Right renal pelvis (tissue), 4 donors: ENCODE data around the gene NID1. TPM values are rescaled to one million over a fixed set of nuclear protein-coding genes. Genes with fewer than 3 reads are reported as not detected.

Experiments used
- DNase-seq, 4 donors: peaks; one replicate each; pipeline ENCODE4 v3.0.0-alpha.2; 2013; ENCODE audit warnings: low read depth in 4 of 4, low spot score in 3 of 4, missing footprints in 1 of 4
- polyA plus RNA-seq, 4 donors: library from polyadenylated mRNA; unstranded; fragments of 120-200 nt; gene quantifications; one replicate each; pipeline ENCODE4 v1.2.1, GENCODE V29; 2013; ENCODE audit not compliant: insufficient read length in 4 of 4

Gene NID1
- polyA plus RNA-seq, 4 donors: 190 to 219 (median 207) TPM

DNA sequence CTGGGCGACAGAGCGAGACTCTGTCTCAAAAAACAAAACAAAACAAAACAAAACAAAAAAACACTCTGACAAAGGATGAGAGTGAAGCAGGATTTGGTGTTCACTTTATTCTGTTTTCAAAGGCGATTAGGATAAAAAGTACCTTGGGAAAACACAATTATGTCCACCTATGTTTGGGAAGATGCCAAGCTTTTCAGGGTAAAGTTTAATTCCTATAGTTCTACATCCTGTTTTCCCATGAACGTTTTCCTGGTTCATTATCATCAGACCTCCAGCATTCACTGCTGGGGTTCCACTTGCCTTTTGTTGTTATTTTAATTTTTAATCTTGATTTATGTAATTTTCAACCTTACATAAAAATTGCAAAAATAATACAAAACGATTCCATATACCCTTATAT is 4.9 kb upstream of the NID1 start:
- no peak for DNase-seq

GRCh38 chr1:236067854-236068454 is 3.1 kb upstream of the NID1 start:
- no peak for DNase-seq

GRCh38 chr1:236066828-236067386 is 2.0 kb upstream of the NID1 start:
- no peak for DNase-seq

GRCh38 chr1:236066054-236066453 is 1.2 kb upstream of the NID1 start:
- DNase-seq: no peak

GRCh38 chr1:236065509-236066005 is 667 bp upstream of the NID1 start:
- DNase-seq: no peak

DNA sequence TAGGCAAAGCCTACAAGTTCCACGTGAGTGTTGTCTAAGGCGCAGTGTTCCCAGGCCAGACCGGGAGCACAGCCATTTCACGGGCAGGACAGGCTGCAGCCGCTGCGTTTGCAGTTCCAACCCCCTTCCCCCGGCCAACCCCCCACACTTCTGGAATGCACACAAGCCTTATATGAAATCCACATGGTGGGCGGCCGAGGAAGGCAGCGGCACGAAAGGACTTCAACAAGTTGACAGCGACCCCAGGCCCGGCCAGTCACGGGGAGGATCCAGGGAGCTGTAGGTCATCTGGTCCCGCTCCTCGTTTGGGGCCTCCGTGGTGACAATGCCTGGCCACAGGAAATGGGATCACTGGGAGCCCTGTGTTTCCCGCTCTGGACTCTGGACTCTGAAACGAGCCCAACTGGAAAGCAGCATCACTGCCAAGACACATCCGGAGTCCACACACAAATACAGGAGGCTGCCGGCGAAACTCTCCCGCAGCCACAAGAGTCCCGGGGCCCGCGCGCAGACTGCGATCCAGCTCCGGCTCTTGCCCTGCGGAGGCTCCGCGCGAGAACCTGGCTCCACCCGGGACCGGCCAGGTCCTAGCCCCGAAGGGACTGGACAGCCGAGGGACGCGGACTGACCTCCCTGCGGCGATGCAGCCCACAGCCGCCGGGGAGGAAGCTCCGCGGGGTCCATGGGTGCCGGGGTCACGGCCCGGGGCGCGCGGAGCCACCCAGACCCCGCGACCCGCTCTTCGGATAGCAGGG is 794 bp downstream of the NID1 start:
- DNase-seq: no peak

GRCh38 chr1:236063551-236063918 is 1.4 kb downstream of the NID1 start:
- DNase-seq: no peak

GRCh38 chr1:236060286-236060685 is 4.6 kb downstream of the NID1 start:
- DNase-seq: no peak

GRCh38 chr1:236059011-236059410 is 5.9 kb downstream of the NID1 start:
- DNase-seq: no peak

DNA sequence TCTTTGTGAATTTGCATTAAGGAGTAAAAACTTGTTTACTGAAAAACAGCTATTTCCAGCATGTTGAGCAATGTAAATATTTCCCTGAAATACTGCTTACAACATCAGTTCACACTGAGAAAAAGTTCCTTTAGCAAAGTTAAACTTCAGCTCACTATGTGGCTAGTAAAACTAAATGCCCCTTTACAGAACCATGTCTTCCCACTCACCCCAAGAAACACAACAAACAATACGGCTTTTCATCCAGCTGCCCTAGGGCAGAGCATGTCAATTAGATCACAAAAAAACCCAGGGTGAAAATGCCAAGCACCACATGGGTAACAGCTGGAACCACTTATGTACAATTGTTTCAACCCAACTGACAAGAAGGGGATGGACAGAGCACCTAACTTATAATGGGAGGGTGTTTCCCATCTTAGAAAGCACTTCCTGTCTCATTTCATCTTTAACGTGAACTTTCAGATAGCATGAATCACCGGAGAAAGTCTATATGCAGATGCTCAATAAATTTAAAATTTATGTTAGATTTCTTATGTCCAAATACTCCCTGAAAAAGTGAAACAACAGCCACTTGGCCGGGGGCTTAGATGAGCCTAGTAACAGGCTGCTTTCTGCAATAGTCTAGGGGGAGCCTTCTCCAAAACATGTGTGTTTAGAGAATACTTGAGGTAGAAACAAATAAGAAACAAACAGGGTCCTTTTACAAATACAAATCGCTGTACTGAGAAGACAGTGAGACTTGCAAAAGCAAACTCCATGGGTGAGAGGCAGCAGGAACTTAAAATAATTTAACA is 6.6 kb downstream of the NID1 start:
- DNase-seq: no peak

- no peak for DNase-seq
These were observed 7.3 kb downstream of the NID1 start for GRCh38 chr1:236057546-236057945.

- no peak for DNase-seq
These were observed 12.5 kb downstream of the NID1 start for GRCh38 chr1:236052232-236052993.

GRCh38 chr1:236051242-236051791 is 13.6 kb downstream of the NID1 start:
- DNase-seq: no peak

- no peak for DNase-seq
These were observed 19.1 kb downstream of the NID1 start for GRCh38 chr1:236045771-236046170.

DNA sequence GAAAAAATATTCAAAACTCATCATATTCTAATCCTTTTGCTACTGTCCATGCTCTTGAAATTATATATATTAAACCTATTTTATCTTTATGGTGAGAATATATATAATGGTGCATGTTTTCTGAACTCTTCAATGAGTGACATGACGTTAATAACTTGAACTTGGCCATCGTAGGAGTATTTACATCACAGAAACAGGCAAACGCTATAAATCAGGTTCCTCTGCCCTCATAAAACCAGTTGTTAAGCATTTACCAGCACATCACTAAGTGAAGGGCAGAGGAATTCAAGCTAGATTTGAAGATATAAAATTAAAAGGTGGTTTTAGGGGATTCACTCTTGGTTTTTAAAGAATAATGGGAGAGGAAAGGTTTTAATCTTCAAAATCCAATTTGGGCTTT is 20.5 kb downstream of the NID1 start:
- DNase-seq: no peak

DNA sequence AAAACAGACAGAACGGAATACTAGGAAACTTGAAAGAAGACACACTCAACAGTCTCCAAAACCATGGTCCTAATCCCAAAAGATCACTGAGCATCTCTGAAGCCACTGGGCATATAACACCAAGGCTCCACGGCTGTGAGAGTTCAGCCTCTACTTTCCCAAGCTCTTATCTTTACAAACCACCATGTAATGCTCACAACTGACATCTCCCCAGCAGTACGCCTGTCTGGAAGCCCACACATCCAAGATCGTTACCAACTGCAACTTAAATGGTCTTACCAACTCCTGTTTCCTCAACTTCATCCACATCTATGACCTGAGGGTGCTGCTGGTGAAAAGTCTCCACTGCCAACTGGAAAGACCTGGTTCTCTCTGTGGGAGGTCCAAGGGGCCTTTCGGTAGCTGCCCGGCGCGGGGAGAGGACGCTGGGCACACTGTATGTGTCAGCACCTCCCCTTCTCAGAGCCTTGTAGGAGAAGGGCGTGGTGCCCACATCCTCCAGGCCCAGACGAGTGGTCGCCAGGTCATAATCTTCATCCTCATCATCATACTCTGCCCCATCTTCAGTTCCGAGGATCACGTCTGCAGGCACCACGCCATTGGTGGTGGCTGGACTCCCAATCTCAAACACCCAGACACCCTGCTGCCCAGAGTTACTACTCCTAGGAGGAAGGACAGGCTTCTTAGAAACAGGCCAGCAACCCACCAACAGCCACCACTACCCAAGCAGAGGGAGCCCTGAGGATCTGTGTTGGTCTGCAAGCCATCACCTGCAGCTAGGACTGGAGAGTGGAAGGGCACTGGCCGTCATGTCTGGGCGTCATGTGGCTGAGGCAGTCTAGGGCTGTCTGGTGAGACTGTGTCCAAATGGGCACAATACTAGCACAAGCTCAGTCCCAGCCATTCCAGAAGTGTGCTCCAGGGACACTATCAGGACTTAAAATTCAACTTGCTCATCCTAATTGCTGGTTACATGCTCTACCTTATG is 23.0 kb downstream of the NID1 start:
- no peak for DNase-seq

- DNase-seq: no peak
These were observed 24.9 kb downstream of the NID1 start for GRCh38 chr1:236039740-236040685.

DNA sequence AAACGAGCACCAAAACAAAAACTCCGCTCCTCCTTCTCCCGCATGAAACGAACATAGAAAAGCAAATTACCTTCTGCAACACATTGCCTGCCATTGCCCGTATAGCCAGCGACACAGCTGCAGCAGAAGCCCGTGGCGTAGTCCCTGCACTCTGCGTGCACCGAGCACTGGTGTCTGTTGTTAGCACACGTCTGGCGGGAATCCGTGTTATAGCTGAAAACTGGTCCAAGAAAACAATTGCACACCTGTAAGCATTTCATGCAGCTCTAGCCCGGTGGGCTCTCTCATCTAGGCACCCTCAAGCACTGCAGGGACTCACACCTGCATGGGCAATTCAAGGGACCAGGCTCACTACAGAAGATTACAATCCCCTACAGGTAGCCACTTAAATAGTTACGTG is 26.9 kb downstream of the NID1 start:
- no peak for DNase-seq
